SJCRH30 (cell line): Measurements from ENCODE around the gene NDUFB10. TPM values are rescaled to one million over a fixed set of nuclear protein-coding genes. Genes with fewer than 3 reads are reported as not detected.

Experiments
- DNase-seq, 2 experiments: peaks; one replicate each; pipeline ENCODE4 v3.0.0-alpha.2; 2015 to 2020
- H3K27ac ChIP-seq: fragments of 250-450 bp; sonication (Bioruptor Pico); 2 replicates; pipeline ENCODE4 v1.5.1; 2020; ENCODE audit warnings: mild to moderate bottlenecking, moderate library complexity
- H3K27me3 ChIP-seq: fragments of 250-450 bp; sonication (Bioruptor Pico); 2 replicates; pipeline ENCODE4 v1.5.1; 2020; ENCODE audit warnings: mild to moderate bottlenecking, moderate library complexity
- H3K36me3 ChIP-seq: fragments of 250-450 bp; sonication (Bioruptor Pico); 2 replicates; pipeline ENCODE4 v1.5.1; 2020; ENCODE audit warnings: mild to moderate bottlenecking, moderate library complexity
- H3K4me1 ChIP-seq: fragments of 250-450 bp; sonication (Bioruptor Pico); 2 replicates; pipeline ENCODE4 v1.5.1; 2020; ENCODE audit warnings: mild to moderate bottlenecking, moderate library complexity
- H3K4me3 ChIP-seq: fragments of 250-450 bp; sonication (Bioruptor Pico); 2 replicates; pipeline ENCODE4 v1.5.1; 2020; ENCODE audit warnings: mild to moderate bottlenecking, moderate library complexity
- H3K9me3 ChIP-seq: fragments of 250-450 bp; sonication (Bioruptor Pico); replicated peaks from 2 replicates; pipeline ENCODE4 v1.5.1; 2020; ENCODE audit warnings: mild to moderate bottlenecking, moderate library complexity
- total RNA-seq: library from RNA; depleted of rRNA; stranded (reverse); fragments of >200 nt; shearing (Covaris generic); gene quantifications from 2 replicates; pipeline ENCODE4 v1.2.3, GENCODE V29; 2014

The NDUFB10 gene
- total RNA-seq, 1 experiment from 2014 or later, result 157 TPM

DNA sequence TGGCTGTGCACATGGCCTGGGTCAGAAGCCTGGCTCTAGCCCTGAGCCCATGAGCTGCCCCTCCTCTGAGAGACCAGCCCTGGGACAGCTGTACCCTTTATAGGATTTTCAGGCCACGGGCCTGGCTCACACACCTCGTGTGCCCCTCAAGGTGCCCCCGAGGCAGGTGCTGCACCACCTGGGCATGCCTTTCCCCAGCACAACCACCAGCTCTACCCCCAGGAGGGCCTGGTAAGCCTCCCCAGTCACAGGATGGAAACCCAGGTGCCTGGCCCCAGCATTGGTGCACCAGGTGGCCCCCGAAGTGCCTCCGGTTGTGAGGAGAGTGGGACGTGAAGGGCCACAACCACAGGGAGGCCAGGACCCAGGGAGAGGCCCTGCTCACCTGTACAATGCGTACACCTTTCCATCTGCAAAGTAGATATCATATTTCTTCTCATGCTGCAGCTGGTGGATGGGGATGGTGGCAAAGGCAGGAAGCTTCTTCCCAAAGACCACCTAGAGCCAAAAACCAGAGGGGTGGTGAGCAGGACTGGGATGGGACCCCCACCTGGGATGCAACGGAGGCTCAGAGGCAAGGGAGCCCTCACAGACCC is 44.0 kb downstream of the NDUFB10 start:
- no peak for DNase-seq

DNA sequence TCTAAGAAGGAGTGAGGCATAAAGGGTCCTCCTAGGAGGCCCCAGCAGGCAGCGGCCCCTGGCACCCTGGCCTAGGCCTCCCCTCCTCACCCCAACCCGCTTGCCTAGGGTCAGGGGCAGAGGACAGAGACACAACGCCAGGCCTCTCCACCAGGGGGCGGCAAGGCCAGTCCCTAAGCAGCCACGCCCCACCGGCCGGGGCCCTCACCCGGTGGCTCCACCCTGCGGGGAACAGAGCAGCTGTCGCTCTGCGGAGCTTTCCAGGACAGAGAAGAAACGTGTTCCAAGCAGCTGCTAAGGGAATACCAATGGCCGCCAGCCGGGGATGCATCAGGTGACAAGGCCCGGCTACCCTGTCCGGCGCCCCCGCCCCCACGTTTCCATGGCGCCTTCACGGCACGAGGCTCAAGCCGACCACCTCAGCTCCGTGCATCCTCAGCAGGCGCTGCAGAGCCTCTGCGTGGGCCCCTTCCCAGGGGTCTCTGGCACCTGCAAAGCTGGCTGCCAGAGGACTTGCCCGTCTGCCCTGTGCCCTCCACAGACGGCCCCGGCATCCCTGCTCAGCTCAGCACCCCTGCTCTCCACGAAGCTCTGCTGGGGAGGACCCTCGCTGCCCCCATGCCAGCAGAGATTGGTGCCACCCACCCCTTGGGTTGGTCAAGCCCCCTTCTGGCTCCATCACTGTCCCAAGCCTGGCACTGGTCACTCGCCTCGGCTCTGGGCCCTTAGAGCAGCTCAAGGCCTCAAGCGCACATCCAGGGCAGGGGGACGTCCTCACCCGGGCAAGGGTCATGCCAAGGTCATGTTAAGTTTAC is 44.7 kb downstream of the NDUFB10 start:
- Histone ChIP-seq H3K27ac (peak overlapping the region; percentile 62), H3K4me1 (peaks cover 23% of the 10 kb centered on the region), H3K4me3 (no peak overlapping the region), H3K36me3 (peaks cover 33% of the 10 kb centered on the region), H3K27me3 (no peaks in the 10 kb centered on the region), H3K9me3 (no peaks in the 10 kb centered on the region)
- peak; percentile 97 to 98 for DNase-seq

More for the DNA sequence above, 44.0 kb downstream of the NDUFB10 start:
- Histone ChIP-seq H3K4me3 (no peak overlapping the region), H3K36me3 (peaks cover 35% of the 10 kb centered on the region), H3K27me3 (no peaks in the 10 kb centered on the region), H3K9me3 (no peaks in the 10 kb centered on the region), H3K4me1 (peaks cover 18% of the 10 kb centered on the region), H3K27ac (no peak overlapping the region)

DNA sequence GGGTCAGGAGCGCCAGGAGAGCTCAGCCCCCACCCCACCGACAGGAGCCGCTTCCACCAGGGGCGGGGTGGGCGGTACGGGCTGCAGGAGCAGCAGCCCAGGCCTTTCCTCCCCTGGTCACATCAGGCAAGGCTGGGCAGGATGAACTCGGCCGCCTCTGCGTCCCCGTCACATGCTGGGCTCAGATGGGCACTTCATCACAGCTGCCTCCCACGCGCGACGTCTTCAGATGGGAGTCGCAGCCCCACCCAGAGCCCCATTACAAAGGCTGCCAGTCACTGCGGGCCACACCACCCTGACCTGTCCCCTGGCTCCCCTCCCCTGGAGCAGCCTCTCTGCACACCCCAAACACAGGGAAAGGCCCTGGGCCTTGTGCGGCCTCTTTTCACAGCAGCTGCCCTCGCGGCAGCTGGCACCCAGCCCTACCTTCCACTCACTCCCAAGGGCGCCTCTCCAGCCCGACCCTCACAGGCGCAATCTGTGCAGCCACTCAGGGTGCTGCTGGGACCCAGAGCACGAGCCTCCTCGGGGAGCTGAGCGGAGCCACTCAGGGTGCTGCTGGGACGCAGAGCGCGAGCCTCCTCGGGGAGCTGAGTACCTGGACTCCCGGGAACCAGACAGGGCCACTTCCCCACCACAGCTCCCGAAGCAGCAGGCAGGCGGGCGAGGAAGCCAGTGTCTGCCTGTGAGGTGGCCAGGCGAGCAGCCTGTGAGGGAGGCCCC is 45.6 kb downstream of the NDUFB10 start:
- Histone ChIP-seq H3K27ac (peak overlapping the region; percentile 62), H3K9me3 (no peaks in the 10 kb centered on the region), H3K27me3 (no peaks in the 10 kb centered on the region), H3K4me3 (no peak overlapping the region), H3K36me3 (peaks cover 32% of the 10 kb centered on the region), H3K4me1 (peaks cover 23% of the 10 kb centered on the region)
- DNase-seq, result peak; percentile 47 to 50

- Histone ChIP-seq H3K4me3 (no peak overlapping the region), H3K4me1 (peaks cover 28% of the 10 kb centered on the region), H3K36me3 (peaks cover 26% of the 10 kb centered on the region), H3K27ac (no peak overlapping the region), H3K9me3 (no peaks in the 10 kb centered on the region), H3K27me3 (no peaks in the 10 kb centered on the region)
- no peak for DNase-seq
These were observed 46.3 kb downstream of the NDUFB10 start for GRCh38 chr16:2005646-2006045.

GRCh38 chr16:2006317-2006716 is 47.0 kb downstream of the NDUFB10 start:
- no peak for DNase-seq
- Histone ChIP-seq H3K36me3 (peaks cover 26% of the 10 kb centered on the region), H3K4me3 (no peak overlapping the region), H3K27me3 (no peaks in the 10 kb centered on the region), H3K4me1 (peaks cover 28% of the 10 kb centered on the region), H3K27ac (no peak overlapping the region), H3K9me3 (no peaks in the 10 kb centered on the region)

- Histone ChIP-seq H3K4me1 (peaks cover 28% of the 10 kb centered on the region), H3K9me3 (no peaks in the 10 kb centered on the region), H3K4me3 (no peak overlapping the region)
These were observed 47.9 kb downstream of the NDUFB10 start for GRCh38 chr16:2007081-2007836.

GRCh38 chr16:2008009-2008526 is 48.7 kb downstream of the NDUFB10 start:
- H3K27ac ChIP-seq, result no peak overlapping the region

More at GRCh38 chr16:2007081-2007836, 47.9 kb downstream of the NDUFB10 start:
- no peak for DNase-seq
- peaks cover 17% of the 10 kb centered on the region for H3K36me3 ChIP-seq
- no peak overlapping the region for H3K27ac ChIP-seq
- H3K27me3 ChIP-seq, result no peaks in the 10 kb centered on the region

GRCh38 chr16:2008631-2009163 is 49.4 kb downstream of the NDUFB10 start:
- peak overlapping the region; percentile 71 for H3K4me3 ChIP-seq
- no peaks in the 10 kb centered on the region for H3K27me3 ChIP-seq
- H3K36me3 ChIP-seq, result 0 out of 2 replicates have a peak, but pooled peaks cover 6% of the 10 kb centered on the region
- peaks cover 28% of the 10 kb centered on the region for H3K4me1 ChIP-seq
- no peak for DNase-seq
- no peaks in the 10 kb centered on the region for H3K9me3 ChIP-seq
- H3K27ac ChIP-seq, result peak overlapping the region; percentile 40; the same call in 1 of the 2 replicates

More at GRCh38 chr16:2008009-2008526, 48.7 kb downstream of the NDUFB10 start:
- peaks cover 9% of the 10 kb centered on the region for H3K36me3 ChIP-seq
- DNase-seq, result no peak
- peaks cover 28% of the 10 kb centered on the region for H3K4me1 ChIP-seq
- no peaks in the 10 kb centered on the region for H3K27me3 ChIP-seq
- peak overlapping the region; percentile 71; the same call in 1 of the 2 replicates for H3K4me3 ChIP-seq
- H3K9me3 ChIP-seq, result no peaks in the 10 kb centered on the region

- Histone ChIP-seq H3K36me3 (0 out of 2 replicates have a peak, but pooled peaks cover 6% of the 10 kb centered on the region), H3K27me3 (no peaks in the 10 kb centered on the region), H3K9me3 (no peaks in the 10 kb centered on the region), H3K27ac (peak overlapping the region; percentile 40; the same call in 1 of the 2 replicates), H3K4me1 (peaks cover 25% of the 10 kb centered on the region), H3K4me3 (peak overlapping the region; percentile 71)
- no peak for DNase-seq
These were observed 49.9 kb downstream of the NDUFB10 start for GRCh38 chr16:2009164-2009711.

DNA sequence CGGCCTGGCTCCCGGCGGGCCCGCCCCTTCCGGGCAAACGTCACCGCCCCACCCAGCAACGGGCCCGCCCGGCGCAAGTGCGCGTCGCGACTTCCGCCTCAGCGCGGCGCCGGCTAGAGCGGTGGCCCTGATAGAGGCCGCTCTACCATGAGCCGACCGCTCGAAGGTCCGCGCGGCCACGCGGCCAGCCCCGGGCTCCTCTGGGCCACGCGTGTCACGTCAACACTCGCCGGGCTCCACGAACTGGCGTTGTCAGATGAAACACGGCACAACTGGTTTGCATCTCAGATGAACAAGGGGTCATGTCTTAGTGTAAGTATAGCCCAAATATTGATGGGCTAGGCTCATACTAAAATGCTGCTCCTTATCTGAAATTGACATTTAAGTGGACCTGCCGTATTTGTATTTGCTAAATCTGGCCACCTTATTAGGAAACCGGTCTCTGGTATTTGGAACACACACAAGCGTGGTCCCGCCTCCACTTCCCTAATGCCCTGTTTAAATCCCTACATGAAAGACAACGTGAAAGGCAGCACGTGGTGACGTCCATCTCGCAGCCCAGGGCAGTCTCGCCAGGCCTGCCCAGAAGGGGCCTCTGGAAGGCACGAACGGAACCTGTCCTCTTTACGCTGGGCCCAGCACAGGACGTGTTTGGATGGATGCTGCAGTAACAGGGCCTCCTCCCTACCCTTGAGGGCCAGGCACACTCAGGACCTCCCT is 50.6 kb downstream of the NDUFB10 start, which contains the start of gene ZNF598:
TSS of gene ZNF598 (minus strand) at position 31 of the 720 bp plus-strand sequence.
- H3K36me3 ChIP-seq, result 0 out of 2 replicates have a peak, but pooled peaks cover 6% of the 10 kb centered on the region
- peak within 1 kb of the TSS; percentile 78 for H3K27ac ChIP-seq
- H3K27me3 ChIP-seq, result no peaks in the 10 kb centered on the region
- H3K4me1 ChIP-seq, result peaks cover 18% of the 10 kb centered on the region
- no peaks in the 10 kb centered on the region for H3K9me3 ChIP-seq
- H3K4me3 ChIP-seq, result peak within 1 kb of the TSS; percentile 71
- peak; percentile 79 to 87 for DNase-seq
